Glutamatergic neuron (in vitro differentiated cells): Measurements from ENCODE around the gene AKT1S1. TPM values are rescaled to one million over a fixed set of nuclear protein-coding genes. Genes with fewer than 3 reads are reported as not detected.

Source experiments
- DNase-seq: peaks from one replicate; pipeline ENCODE4 v3.0.0; 2022
- H3K27ac Mint-ChIP-seq: one replicate; pipeline ENCODE4 v1.8.0; 2020; ENCODE audit warnings: mild to moderate bottlenecking, mixed read lengths, inconsistent platforms; ENCODE audit not compliant: unreplicated experiment
- H3K27me3 Mint-ChIP-seq: one replicate; pipeline ENCODE4 v1.8.0; 2020; ENCODE audit warnings: mild to moderate bottlenecking, moderate library complexity, mixed read lengths, inconsistent platforms; ENCODE audit not compliant: unreplicated experiment
- H3K36me3 Mint-ChIP-seq: one replicate; pipeline ENCODE4 v1.8.0; 2020; ENCODE audit warnings: mild to moderate bottlenecking, mixed read lengths, inconsistent platforms; ENCODE audit not compliant: unreplicated experiment
- H3K4me1 Mint-ChIP-seq: one replicate; pipeline ENCODE4 v1.8.0; 2020; ENCODE audit warnings: mild to moderate bottlenecking, low read depth, mixed read lengths, inconsistent platforms; ENCODE audit not compliant: unreplicated experiment
- H3K4me3 Mint-ChIP-seq: one replicate; pipeline ENCODE4 v1.8.0; 2020; ENCODE audit warnings: mild to moderate bottlenecking, mixed read lengths, inconsistent platforms; ENCODE audit not compliant: unreplicated experiment
- H3K9me3 Mint-ChIP-seq: one replicate; pipeline ENCODE4 v1.8.0; 2020; ENCODE audit warnings: mild to moderate bottlenecking, moderate library complexity, mixed read lengths, inconsistent platforms; ENCODE audit not compliant: unreplicated experiment
- total RNA-seq: library from RNA; stranded (reverse); fragmentation: NEBNext Ultra II Directional; extraction: Animal tissue kit (Norgen Biotek cat#: 25700); gene quantifications from one replicate; pipeline ENCODE4 v1.2.1, GENCODE V29; 2021; ENCODE audit not compliant: unreplicated experiment
- TF ChIP-seq, protein P1 (sequence below): fragments of 200-600 bp; sonication (generic); IDR thresholded peaks from one replicate; pipeline ENCODE4 v1.5.0; 2021; ENCODE audit not compliant: partially characterized antibody, unreplicated experiment

Gene AKT1S1
- total RNA-seq, 1 donor from 2014 or later, result 23.7 TPM

DNA sequence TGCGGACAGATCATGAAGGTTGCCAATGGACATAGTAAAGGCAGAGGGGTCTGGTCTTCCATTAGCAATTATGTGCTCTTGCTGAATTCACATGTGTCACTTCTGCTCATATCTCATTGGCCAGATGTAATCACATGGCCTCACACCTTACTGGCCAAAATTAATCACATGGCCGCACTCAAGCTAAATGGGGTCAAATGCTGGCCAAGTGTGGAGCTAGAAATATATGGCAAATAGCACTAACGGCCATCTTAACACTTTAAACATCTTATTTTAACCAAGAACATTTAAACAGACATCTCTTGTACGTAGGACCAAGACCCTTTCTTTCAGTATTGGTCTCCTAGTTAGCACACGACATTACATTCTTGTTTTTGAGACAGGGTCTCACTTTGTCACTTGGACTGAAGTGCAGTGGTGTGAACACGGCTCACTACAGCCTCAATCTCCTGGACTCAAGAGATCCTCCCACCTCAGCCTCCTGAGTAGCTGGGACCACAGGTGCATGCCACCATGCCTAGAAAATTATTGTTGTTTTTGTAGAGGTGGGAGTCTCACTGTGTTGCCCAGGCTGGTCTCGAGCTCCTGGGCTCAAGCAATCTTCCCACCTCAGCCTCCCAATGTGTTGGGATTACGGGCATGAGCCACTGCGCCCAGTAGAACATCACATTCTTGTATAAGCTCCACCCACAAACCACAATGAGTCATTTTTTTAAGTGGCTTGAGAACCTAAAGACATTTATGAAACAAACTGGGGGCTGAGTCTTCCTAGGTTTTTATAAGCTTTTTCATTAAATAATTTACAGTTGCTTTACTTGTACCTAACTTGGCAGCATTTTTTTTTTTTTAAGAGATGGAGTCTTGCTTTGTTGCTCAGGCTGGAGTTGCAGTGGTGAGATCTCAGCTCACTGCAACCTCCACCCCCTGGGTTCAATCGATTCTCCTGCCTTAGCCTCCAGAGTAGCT, 29.1 kb downstream of the AKT1S1 start:
- Mint-ChIP-seq H3K27ac (no peak overlapping the region), H3K9me3 (peaks cover 14% of the 10 kb centered on the region), H3K4me1 (peaks cover 15% of the 10 kb centered on the region), H3K4me3 (no peak overlapping the region), H3K27me3 (peaks cover 10% of the 10 kb centered on the region), H3K36me3 (peaks cover 5% of the 10 kb centered on the region)
- no peak for DNase-seq
- TF ChIP-seq, protein P1, sequence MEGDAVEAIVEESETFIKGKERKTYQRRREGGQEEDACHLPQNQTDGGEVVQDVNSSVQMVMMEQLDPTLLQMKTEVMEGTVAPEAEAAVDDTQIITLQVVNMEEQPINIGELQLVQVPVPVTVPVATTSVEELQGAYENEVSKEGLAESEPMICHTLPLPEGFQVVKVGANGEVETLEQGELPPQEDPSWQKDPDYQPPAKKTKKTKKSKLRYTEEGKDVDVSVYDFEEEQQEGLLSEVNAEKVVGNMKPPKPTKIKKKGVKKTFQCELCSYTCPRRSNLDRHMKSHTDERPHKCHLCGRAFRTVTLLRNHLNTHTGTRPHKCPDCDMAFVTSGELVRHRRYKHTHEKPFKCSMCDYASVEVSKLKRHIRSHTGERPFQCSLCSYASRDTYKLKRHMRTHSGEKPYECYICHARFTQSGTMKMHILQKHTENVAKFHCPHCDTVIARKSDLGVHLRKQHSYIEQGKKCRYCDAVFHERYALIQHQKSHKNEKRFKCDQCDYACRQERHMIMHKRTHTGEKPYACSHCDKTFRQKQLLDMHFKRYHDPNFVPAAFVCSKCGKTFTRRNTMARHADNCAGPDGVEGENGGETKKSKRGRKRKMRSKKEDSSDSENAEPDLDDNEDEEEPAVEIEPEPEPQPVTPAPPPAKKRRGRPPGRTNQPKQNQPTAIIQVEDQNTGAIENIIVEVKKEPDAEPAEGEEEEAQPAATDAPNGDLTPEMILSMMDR, result no peak

DNA sequence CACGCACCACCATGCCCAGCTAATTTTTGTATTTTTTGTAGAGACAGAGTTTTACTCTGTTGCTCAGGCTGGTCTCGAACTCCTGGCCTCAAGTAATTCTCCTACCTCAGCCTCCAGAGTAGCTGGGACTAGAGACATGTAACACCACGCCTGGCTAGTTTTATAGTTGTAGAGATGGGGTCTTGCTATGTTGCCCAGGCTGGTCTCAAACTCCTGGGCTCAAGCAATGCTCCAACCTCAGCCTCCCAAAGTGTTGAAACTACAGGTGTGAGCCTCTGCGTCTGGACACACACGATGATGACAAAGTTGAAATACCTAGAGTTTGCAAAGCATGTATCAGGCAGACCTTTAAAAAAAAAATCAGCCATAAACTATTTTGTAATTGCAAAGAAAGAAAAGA, 30.7 kb downstream of the AKT1S1 start:
- Mint-ChIP-seq H3K4me1 (peaks cover 6% of the 10 kb centered on the region), H3K27ac (no peak overlapping the region), H3K36me3 (peaks cover 5% of the 10 kb centered on the region), H3K27me3 (peaks cover 2% of the 10 kb centered on the region), H3K4me3 (no peak overlapping the region), H3K9me3 (peaks cover 6% of the 10 kb centered on the region)
- no peak for DNase-seq
- TF ChIP-seq, protein P1, result no peak

DNA sequence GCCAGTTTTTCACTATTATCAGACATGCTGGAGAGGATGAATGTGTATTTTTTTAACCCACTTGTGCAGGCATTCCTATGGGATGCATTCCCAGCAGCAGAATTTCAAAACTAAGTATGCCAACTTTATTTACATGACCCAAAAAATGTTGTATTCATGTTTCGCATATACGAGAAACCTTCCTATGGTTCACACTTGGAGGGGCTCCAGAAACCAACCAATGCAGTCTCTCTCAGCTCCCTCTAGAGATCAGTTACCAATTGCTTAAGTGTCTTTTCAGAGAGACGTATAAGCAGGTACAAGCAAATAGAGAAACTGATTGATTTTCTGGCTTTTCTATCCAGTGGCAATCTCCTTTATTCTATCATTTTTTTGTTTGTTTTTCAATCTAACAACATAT, 31.7 kb downstream of the AKT1S1 start:
- Mint-ChIP-seq H3K4me1 (peaks cover 6% of the 10 kb centered on the region), H3K4me3 (no peak overlapping the region), H3K36me3 (peaks cover 5% of the 10 kb centered on the region), H3K27ac (no peak overlapping the region), H3K27me3 (peaks cover 4% of the 10 kb centered on the region), H3K9me3 (peaks cover 4% of the 10 kb centered on the region)
- no peak for DNase-seq
- TF ChIP-seq, protein P1, result no peak

DNA sequence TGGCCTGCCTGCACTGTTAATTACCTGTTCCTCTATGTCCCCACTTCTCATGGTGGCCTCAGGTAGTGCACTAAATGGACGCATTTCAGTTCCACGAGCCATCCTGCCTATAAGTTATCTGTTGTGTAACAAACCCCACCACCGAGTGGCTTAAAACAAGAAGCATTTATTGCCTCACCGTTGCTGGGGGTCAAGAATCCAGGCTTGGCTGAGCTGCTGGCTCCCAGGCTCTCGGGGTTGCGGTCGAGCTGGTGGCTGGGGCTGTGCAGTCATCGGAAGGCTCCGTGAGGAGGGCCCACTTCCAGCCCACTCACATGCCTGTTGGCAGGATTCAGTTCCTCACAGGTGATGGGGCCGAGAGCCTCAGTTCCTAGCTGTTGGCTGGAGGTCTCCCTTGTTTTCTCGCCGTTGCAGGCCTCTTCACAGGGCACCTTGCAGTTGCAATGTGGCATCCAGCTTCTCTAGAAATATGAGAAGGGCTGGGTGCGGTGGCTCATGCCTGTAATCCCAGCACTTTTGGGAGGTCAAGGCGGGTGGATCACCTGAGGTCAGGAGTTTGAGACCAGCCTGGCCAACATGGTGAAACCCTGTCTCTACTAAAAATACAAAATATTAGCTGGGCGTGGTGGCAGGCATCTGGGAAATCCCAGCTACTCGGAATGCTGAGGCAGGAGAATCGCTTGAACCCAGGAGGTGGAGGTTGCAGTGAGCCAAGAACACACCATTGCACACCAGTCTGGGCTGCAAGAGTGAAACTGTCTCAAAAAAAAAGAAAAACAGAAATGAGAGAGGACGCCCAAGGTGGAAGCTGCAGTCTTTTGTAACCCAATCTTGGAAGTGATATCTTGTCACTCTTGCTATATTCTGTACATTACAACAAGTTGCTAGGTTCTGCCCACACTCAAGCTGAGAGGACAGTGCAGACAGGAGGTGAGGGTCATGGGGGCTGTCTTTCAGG, 32.7 kb downstream of the AKT1S1 start:
- TF ChIP-seq, protein P1, result no peak
- H3K9me3 Mint-ChIP-seq, result no peaks in the 10 kb centered on the region
- peaks cover 2% of the 10 kb centered on the region for H3K27me3 Mint-ChIP-seq
- no peaks in the 10 kb centered on the region for H3K36me3 Mint-ChIP-seq
- H3K4me1 Mint-ChIP-seq, result no peaks in the 10 kb centered on the region
- H3K4me3 Mint-ChIP-seq, result no peak overlapping the region
- no peak for DNase-seq
- no peak overlapping the region for H3K27ac Mint-ChIP-seq
